ENCODE measurements around the gene HEPACAM. TPM values are rescaled to one million over a fixed set of nuclear protein-coding genes. Genes with fewer than 3 reads are reported as not detected.

HEPACAM gene
- total RNA-seq, 4 donors from 2014 or later: 0.42 to 2.1 (median 1.1) TPM

DNA sequence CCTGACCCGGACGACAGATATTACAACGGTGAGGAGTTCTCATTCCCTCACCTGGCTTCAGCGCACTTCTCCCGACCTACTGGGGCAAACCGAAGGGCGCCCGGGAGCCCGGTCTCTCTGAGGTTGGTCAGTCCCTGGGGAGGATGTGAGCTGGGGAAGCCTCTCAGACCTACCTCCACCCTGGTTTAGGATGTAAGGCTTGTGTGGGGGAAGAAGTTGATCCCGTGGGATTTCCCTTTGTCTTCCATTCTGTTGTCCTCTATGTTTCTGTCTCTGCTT lies 58.3 kb downstream of the HEPACAM start:
- DNase-seq (ENCODE audit: extremely low spot score): no peak
- H3K27ac ChIP-seq (replicated peaks in 1 of 4): peak overlapping the region; percentile 86 to 92 (median 90)
- TF ChIP-seq POLR2AphosphoS5 (IDR thresholded peaks at IDR 0.05): no peak
- TF ChIP-seq CTCF (IDR thresholded peaks at IDR 0.05): no peak
- TF ChIP-seq EP300 (IDR thresholded peaks at IDR 0.05): no peak
- no peak for TF ChIP-seq POLR2A (IDR thresholded peaks at IDR 0.05; ENCODE audit: low read depth)

GRCh38 chr11:124876818-124877630 lies 58.8 kb downstream of the HEPACAM start:
- H3K9me3 ChIP-seq: no peaks in the 10 kb centered on the region
- intact Hi-C loops (cut with DNase I): loop anchor here (5.0 kb wide), 1 partner anchor 75 kb away; the partner anchor contains the start of gene CCDC15
- H3K27me3 ChIP-seq: peaks cover 0 to 30% (median 2%) of the 10 kb centered on the region in 4 donors
- H3K4me3 ChIP-seq: peak overlapping the region; percentile 58 to 83 (median 72)
- no peak for DNase-seq (ENCODE audit: extremely low spot score)
- peaks cover 18 to 30% (median 27%) of the 10 kb centered on the region in 4 donors for H3K4me1 ChIP-seq
- no peak for TF ChIP-seq CTCF (IDR thresholded peaks at IDR 0.05)
- TF ChIP-seq EP300 (IDR thresholded peaks at IDR 0.05): no peak
- no peak for TF ChIP-seq POLR2AphosphoS5 (IDR thresholded peaks at IDR 0.05)
- no peak for TF ChIP-seq POLR2A (IDR thresholded peaks at IDR 0.05; ENCODE audit: low read depth)
- H3K36me3 ChIP-seq: no peaks in the 10 kb centered on the region
- peak overlapping the region; percentile 86 to 92 (median 90) for H3K27ac ChIP-seq (replicated peaks in 1 of 4)
- WGBS: 26% methylated on average over 29 of the region's 30 CpGs

More for the DNA sequence above, 58.3 kb downstream of the HEPACAM start:
- WGBS: 49% methylated on average over 10 of the region's 10 CpGs
- intact Hi-C loops (cut with DNase I): loop anchor here (5.0 kb wide), 1 partner anchor 75 kb away; the partner anchor contains the start of gene CCDC15
- Histone ChIP-seq H3K36me3 (no peaks in the 10 kb centered on the region), H3K4me1 (peaks cover 21 to 34% (median 28%) of the 10 kb centered on the region in 4 donors), H3K27me3 (peaks cover 0 to 25% (median 0%) of the 10 kb centered on the region in 4 donors), H3K9me3 (no peaks in the 10 kb centered on the region), H3K4me3 (peak overlapping the region; percentile 58 to 83 (median 72))

GRCh38 chr11:124875943-124876817 lies 59.7 kb downstream of the HEPACAM start:
- Histone ChIP-seq H3K4me1 (peaks cover 17 to 30% (median 27%) of the 10 kb centered on the region in 4 donors), H3K27ac (replicated peaks in 1 of 4) (peak overlapping the region; percentile 86 to 92 (median 90)), H3K4me3 (peak overlapping the region; percentile 58 to 83 (median 72)), H3K27me3 (peaks cover 0 to 35% (median 3%) of the 10 kb centered on the region in 4 donors), H3K36me3 (no peaks in the 10 kb centered on the region), H3K9me3 (no peaks in the 10 kb centered on the region)
- peak; percentile 98 for DNase-seq (ENCODE audit: extremely low spot score)
- intact Hi-C loops (cut with DNase I): loop anchor here (5.0 kb wide), 1 partner anchor 76 kb away; the partner anchor contains the start of gene CCDC15
- WGBS: 2% methylated on average over 40 of the region's 69 CpGs
- TF ChIP-seq CTCF (IDR thresholded peaks at IDR 0.05) (peak; percentile 71 to 76 (median 75)), POLR2AphosphoS5 (IDR thresholded peaks at IDR 0.05) (peak; percentile 73 to 75), EP300 (IDR thresholded peaks at IDR 0.05) (no peak), POLR2A (IDR thresholded peaks at IDR 0.05; ENCODE audit: low read depth) (no peak)

DNA sequence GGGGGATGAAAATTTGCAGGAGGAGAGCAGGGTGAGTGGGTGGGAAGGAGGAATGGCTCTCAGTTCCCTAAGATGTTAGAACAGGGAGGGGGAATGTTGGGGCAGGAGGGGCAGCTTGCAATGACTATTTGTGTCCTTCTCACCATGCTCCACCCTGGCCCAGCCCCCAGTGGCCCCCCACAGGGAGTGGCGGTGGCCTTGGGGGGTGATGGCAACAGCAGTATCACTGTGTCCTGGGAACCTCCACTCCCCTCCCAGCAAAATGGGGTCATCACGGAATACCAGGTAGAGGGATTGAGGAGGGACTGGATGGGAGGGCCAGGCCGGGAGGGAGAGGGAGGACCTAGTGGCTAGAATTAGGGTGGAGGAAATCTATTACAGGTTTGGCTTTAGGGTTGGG lies 60.4 kb downstream of the HEPACAM start:
- DNase-seq (ENCODE audit: extremely low spot score): no peak
- peaks cover 0 to 43% (median 4%) of the 10 kb centered on the region in 4 donors for H3K27me3 ChIP-seq
- H3K4me3 ChIP-seq: peak overlapping the region; percentile 58 to 83 (median 72)
- TF ChIP-seq EP300 (IDR thresholded peaks at IDR 0.05): no peak
- no peak for TF ChIP-seq POLR2AphosphoS5 (IDR thresholded peaks at IDR 0.05)
- H3K4me1 ChIP-seq: peaks cover 17 to 30% (median 27%) of the 10 kb centered on the region in 4 donors
- no peaks in the 10 kb centered on the region for H3K9me3 ChIP-seq
- no peaks in the 10 kb centered on the region for H3K36me3 ChIP-seq
- WGBS: 60% methylated on average over 3 of the region's 3 CpGs
- H3K27ac ChIP-seq (replicated peaks in 1 of 4): no peak overlapping the region
- intact Hi-C loops (cut with DNase I): loop anchor here (5.0 kb wide), 1 partner anchor 77 kb away; the partner anchor contains the start of gene CCDC15
